GM13976 (cell line): ENCODE data around the gene ARRDC1.
"Not testable (repeated sequence)": the region's sequence is repeated elsewhere in the genome, so short reads cannot be mapped to it uniquely, and the experiment has no call there.

ENCODE experiments used
- DNase-seq: peaks from one replicate; pipeline ENCODE4 v3.0.0; 2012; ENCODE audit warnings: low spot score
- in situ Hi-C: fragments of 300-500 bp; cut with MboI; formaldehyde crosslinking; loops from one replicate; pipeline ENCODE4 v1.12.0; 2022; ENCODE audit warnings: low sequenced_read_pairs, mixed read lengths, inconsistent platforms; ENCODE audit not compliant: unreplicated experiment
- TF ChIP-seq, protein P1 (sequence below): IDR thresholded peaks from 2 replicates; pipeline ENCODE4 v1.5.1; 2012; ENCODE audit warnings: borderline replicate concordance, mild to moderate bottlenecking; ENCODE audit not compliant: insufficient read depth; ENCODE audit errors: extremely low read depth, missing control alignments, control extremely low read depth

ARRDC1 gene

GRCh38 chr9:137605121-137606004 is at the start of gene ARRDC1:
ARRDC1 (plus strand) TSS chr9:137605686; CDS start chr9:137605718, 32 bp downstream.
- TF ChIP-seq, protein P1, sequence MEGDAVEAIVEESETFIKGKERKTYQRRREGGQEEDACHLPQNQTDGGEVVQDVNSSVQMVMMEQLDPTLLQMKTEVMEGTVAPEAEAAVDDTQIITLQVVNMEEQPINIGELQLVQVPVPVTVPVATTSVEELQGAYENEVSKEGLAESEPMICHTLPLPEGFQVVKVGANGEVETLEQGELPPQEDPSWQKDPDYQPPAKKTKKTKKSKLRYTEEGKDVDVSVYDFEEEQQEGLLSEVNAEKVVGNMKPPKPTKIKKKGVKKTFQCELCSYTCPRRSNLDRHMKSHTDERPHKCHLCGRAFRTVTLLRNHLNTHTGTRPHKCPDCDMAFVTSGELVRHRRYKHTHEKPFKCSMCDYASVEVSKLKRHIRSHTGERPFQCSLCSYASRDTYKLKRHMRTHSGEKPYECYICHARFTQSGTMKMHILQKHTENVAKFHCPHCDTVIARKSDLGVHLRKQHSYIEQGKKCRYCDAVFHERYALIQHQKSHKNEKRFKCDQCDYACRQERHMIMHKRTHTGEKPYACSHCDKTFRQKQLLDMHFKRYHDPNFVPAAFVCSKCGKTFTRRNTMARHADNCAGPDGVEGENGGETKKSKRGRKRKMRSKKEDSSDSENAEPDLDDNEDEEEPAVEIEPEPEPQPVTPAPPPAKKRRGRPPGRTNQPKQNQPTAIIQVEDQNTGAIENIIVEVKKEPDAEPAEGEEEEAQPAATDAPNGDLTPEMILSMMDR, result peak; percentile 5
- DNase-seq, result peak; percentile 100
- in situ Hi-C loops, result no loop called here

- in situ Hi-C loops, result no loop called here
- DNase-seq, result no peak
- TF ChIP-seq, protein P1, result no peak
These were observed 49.2 kb upstream of the ARRDC1 start for GRCh38 chr9:137556069-137556838.

- in situ Hi-C loops, result no loop called here
These were observed 47.4 kb upstream of the ARRDC1 start for GRCh38 chr9:137558127-137558526.

GRCh38 chr9:137564134-137564533 is 41.4 kb upstream of the ARRDC1 start:
- in situ Hi-C loops, result no loop called here
- no peak for DNase-seq
- TF ChIP-seq, protein P1, result no peak

More at GRCh38 chr9:137558127-137558526, 47.4 kb upstream of the ARRDC1 start:
- TF ChIP-seq, protein P1, result no peak
- no peak for DNase-seq

GRCh38 chr9:137564817-137565411 is 40.6 kb upstream of the ARRDC1 start:
- TF ChIP-seq, protein P1, result no peak
- in situ Hi-C loops, result no loop called here
- no peak for DNase-seq

GRCh38 chr9:137568445-137568844 is 37.0 kb upstream of the ARRDC1 start:
- in situ Hi-C loops, DNase-seq: not testable (repeated sequence)
